ENCODE results near the gene SEM1. TPM values are rescaled to one million over a fixed set of nuclear protein-coding genes. Genes with fewer than 3 reads are reported as not detected.

SEM1 gene
- total and polyA plus RNA-seq, 2 of the 4 experiments (the other 2 are of a cell fraction), result 17.2 to 38.0 TPM

DNA sequence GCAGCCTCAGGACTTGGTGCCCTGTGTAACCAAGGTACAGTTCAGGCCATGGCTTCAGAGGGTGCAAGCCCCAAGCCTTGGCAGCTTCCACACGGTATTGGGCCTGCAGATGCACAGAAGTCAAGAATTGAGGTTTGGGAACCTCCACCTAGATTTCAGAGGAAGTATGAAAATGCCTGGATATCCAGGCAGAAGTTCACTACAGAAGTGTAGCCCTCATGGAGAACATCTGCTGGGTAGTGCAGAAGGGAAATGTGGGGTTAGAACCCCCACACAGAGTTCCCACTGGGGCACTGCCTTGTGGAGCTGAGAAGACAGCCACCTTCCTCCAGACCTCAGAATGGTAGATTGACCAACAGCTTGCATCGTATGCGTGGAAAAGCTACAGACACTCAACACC, 3.4 kb upstream of the SEM1 start (continued):
- no peak for TF ChIP-seq RCOR1 (IDR thresholded peaks at IDR 0.05; ENCODE audit: insufficient replicate concordance, low read length)
- TF ChIP-seq, protein P1, sequence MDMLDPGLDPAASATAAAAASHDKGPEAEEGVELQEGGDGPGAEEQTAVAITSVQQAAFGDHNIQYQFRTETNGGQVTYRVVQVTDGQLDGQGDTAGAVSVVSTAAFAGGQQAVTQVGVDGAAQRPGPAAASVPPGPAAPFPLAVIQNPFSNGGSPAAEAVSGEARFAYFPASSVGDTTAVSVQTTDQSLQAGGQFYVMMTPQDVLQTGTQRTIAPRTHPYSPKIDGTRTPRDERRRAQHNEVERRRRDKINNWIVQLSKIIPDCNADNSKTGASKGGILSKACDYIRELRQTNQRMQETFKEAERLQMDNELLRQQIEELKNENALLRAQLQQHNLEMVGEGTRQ (IDR thresholded peaks at IDR 0.05; ENCODE audit: low read depth, low read length), result no peak

DNA sequence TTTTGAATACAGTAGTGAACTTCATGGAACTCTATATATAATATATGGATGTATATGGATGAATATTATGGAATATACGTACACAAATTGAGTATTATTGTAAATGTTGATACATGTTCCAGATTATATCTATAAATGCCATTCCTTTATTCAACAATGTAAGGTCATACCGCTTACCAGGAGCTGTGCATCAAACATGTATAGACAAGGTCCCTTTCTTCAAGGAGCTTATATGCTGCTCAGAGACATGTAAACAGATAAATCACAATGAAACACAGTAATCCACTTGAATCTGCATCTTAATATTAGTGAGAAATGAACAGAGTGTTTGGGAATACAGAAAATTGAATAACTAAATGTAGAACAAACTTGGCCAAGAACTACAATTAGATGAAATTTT, 898 bp upstream of the SEM1 start:
- TF ChIP-seq MAZ (IDR thresholded peaks at IDR 0.05; ENCODE audit: borderline replicate concordance, low read depth, low read length) (no peak), RFX5 (IDR thresholded peaks at IDR 0.05; ENCODE audit: low read depth, low read length) (no peak), BHLHE40 (IDR thresholded peaks at IDR 0.05; ENCODE audit: low read depth, low read length) (no peak), RCOR1 (IDR thresholded peaks at IDR 0.05; ENCODE audit: insufficient replicate concordance, low read length) (no peak), CEBPB (IDR thresholded peaks at IDR 0.05; ENCODE audit: low read depth, low read length) (no peak), FOS (IDR thresholded peaks at IDR 0.05; ENCODE audit: low read depth, low read length) (no peak), CHD1 (IDR thresholded peaks at IDR 0.05; ENCODE audit: low read depth, low read length) (no peak), RAD21 (IDR thresholded peaks at IDR 0.05; ENCODE audit: low read length) (no peak), MAFK (IDR thresholded peaks at IDR 0.05; ENCODE audit: low read depth, low read length) (no peak), SMC3 (IDR thresholded peaks at IDR 0.05; ENCODE audit: low read depth, low read length) (no peak), NFE2L2 (IDR thresholded peaks at IDR 0.05; ENCODE audit: low read depth, low read length) (no peak)
- TF ChIP-seq, protein P2, sequence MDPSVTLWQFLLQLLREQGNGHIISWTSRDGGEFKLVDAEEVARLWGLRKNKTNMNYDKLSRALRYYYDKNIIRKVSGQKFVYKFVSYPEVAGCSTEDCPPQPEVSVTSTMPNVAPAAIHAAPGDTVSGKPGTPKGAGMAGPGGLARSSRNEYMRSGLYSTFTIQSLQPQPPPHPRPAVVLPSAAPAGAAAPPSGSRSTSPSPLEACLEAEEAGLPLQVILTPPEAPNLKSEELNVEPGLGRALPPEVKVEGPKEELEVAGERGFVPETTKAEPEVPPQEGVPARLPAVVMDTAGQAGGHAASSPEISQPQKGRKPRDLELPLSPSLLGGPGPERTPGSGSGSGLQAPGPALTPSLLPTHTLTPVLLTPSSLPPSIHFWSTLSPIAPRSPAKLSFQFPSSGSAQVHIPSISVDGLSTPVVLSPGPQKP (IDR thresholded peaks at IDR 0.05; ENCODE audit: borderline replicate concordance, low read depth, low read length), result no peak
- TF ChIP-seq, protein P1 (IDR thresholded peaks at IDR 0.05; ENCODE audit: low read depth, low read length), result no peak
- Histone ChIP-seq H3K9me1 (ENCODE audit: insufficient read depth, low read length) (no peaks in the 10 kb centered on the region), H2BK120ac (ENCODE audit: low read depth, low read length) (no peak overlapping the region), H3K79me1 (ENCODE audit: low read depth in 1 of 2, low read length in 2 of 2) (peaks cover 6 to 16% of the 10 kb centered on the region in 2 experiments; a peak in 2 of 4 replicates), H3K4ac (ENCODE audit: low read depth, low read length) (no peak overlapping the region), H3K9me3 (ENCODE audit: control insufficient read depth, insufficient read depth, low read length) (no peaks in the 10 kb centered on the region), H3K18ac (ENCODE audit: low read depth, low read length) (no peak overlapping the region), H3K27ac (ENCODE audit: insufficient read depth, low read length) (no peak overlapping the region), H4K20me1 (ENCODE audit: insufficient read depth, low read length) (no peaks in the 10 kb centered on the region; the same call in 1 of the 2 replicates), H3K36me3 (ENCODE audit: control insufficient read depth, insufficient read depth, low read length) (no peaks in the 10 kb centered on the region), H2AK5ac (ENCODE audit: low read depth, low read length) (no peak overlapping the region), H3K27me3 (ENCODE audit: control insufficient read depth, insufficient read depth, low read length) (no peaks in the 10 kb centered on the region), H4K5ac (ENCODE audit: low read depth, low read length) (no peak overlapping the region), H2BK5ac (ENCODE audit: low read depth, low read length, poor library complexity, severe bottlenecking) (no peak overlapping the region), H2AK9ac (replicated peaks; ENCODE audit: low read depth, low read length, poor library complexity) (no peak overlapping the region), H3K4me2 (ENCODE audit: low read depth, low read length) (no peak overlapping the region), H2AFZ (replicated peaks; ENCODE audit: low read length, poor library complexity) (no peak overlapping the region), H2BK20ac (ENCODE audit: low read depth, low read length) (no peak overlapping the region), H4K91ac (ENCODE audit: insufficient read depth, low read depth, low read length) (no peak overlapping the region), H3K23ac (ENCODE audit: low read depth, low read length) (no peak overlapping the region), H3K9ac (ENCODE audit: low read depth, low read length) (no peak overlapping the region), H3K4me1 (ENCODE audit: control insufficient read depth, insufficient read depth, low read length) (peaks cover 1% of the 10 kb centered on the region; the same call in 1 of the 2 replicates), H3K4me3 (ENCODE audit: insufficient read depth, low read depth, low read length) (no peak overlapping the region), H3K56ac (ENCODE audit: extremely low read depth, insufficient read depth, low read length) (no peak overlapping the region), H3K14ac (replicated peaks; ENCODE audit: low read depth, low read length) (no peak overlapping the region), H2BK15ac (ENCODE audit: low read depth, low read length) (no peak overlapping the region), H4K8ac (ENCODE audit: low read depth in 2 of 2, low read length in 2 of 2) (peak overlapping the region; percentile 20 to 99; a peak in 2 of 4 replicates)
- in situ Hi-C loops (cut with MboI; ENCODE audit: low sequenced_read_pairs) (no loop called here), dilution Hi-C loops (cut with HindIII; ENCODE audit: low sequenced_read_pairs, unreplicated experiment) (no loop called here), intact Hi-C loops (cut with micrococcal nuclease) (no loop called here)
- no CpG with 5 or more reads among the region's 2 CpGs for WGBS, 2 experiments (ENCODE audit: extremely low coverage in 2 of 2, insufficient read length in 1 of 2)
- DNase-seq (no peak), ATAC-seq (ENCODE audit: low read depth) (no peak)
- BruUV-seq (replicated peaks), result no TSS peak
- CTCF ChIA-PET, result no interaction called here
- POLR2A ChIA-PET (ENCODE audit: unreplicated experiment), result no interaction called here
